ENCODE measurements around the gene NREP.

NREP gene

DNA sequence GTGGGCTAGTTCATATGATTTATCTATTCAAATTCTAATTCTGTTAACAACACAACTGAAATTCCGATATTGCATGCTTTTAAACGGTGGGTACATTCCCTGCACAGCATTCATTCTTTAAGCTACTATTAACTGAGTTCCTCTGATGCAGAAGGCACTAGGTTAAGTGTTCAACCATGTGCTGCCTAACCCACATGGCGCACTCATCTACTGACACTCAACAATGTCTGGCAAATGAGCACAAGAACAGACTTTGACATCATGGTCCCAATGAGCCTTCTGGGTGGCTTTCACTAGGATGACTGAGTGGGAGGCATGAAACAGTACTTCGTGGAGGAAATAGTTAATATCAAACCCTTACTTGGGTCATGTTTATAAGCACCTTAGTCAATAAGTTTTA is 10.2 kb downstream of the NREP start:
- Histone ChIP-seq H3K4me2 (ENCODE audit: low read length) (no peak overlapping the region), H3K23ac (ENCODE audit: low read length) (no peak overlapping the region), H2BK120ac (ENCODE audit: insufficient read depth, low read length, poor library complexity) (no peak overlapping the region), H2BK12ac (ENCODE audit: low read length) (no peak overlapping the region), H3K9me3 (ENCODE audit: insufficient read depth, low read depth, low read length) (no peaks in the 10 kb centered on the region), H4K8ac (ENCODE audit: low read depth, low read length) (no peak overlapping the region), H3K9ac (ENCODE audit: low read length) (no peak overlapping the region), H3K4ac (ENCODE audit: low read depth, low read length) (no peak overlapping the region), H2BK5ac (ENCODE audit: low read depth, low read length, poor library complexity) (no peak overlapping the region), H3K18ac (ENCODE audit: low read length) (no peak overlapping the region), H3K36me3 (ENCODE audit: control insufficient read depth in 1 of 2, insufficient read depth in 2 of 2, low read length in 2 of 2) (peaks cover 0 to 8% of the 10 kb centered on the region in 2 experiments), H4K12ac (ENCODE audit: low read depth, low read length) (no peak overlapping the region), H3K4me3 (ENCODE audit: low read depth, low read length) (no peak overlapping the region), H3K27ac (ENCODE audit: low read depth, low read length) (no peak overlapping the region), H3K79me1 (ENCODE audit: low read length) (peaks cover 3% of the 10 kb centered on the region), H3K4me1 (ENCODE audit: control insufficient read depth in 1 of 2, insufficient read depth in 2 of 2, low read length in 2 of 2) (peaks cover 0 to 6% of the 10 kb centered on the region in 2 experiments), H2AK5ac (ENCODE audit: low read length) (no peak overlapping the region), H4K91ac (ENCODE audit: low read depth, low read length) (no peak overlapping the region), H2AFZ (ENCODE audit: insufficient read depth, low read length, poor library complexity) (no peak overlapping the region), H3K14ac (ENCODE audit: low read length) (no peak overlapping the region), H3K27me3 (ENCODE audit: insufficient read depth, low read length) (no peaks in the 10 kb centered on the region), H3K79me2 (ENCODE audit: control insufficient read depth, insufficient read depth, low read length, poor library complexity) (no peaks in the 10 kb centered on the region)
- WGBS (ENCODE audit: extremely low coverage, insufficient coverage, insufficient read length): no CpG with 5 or more reads among the region's 4 CpGs
- DNase-seq: peak; percentile 61 to 80

DNA sequence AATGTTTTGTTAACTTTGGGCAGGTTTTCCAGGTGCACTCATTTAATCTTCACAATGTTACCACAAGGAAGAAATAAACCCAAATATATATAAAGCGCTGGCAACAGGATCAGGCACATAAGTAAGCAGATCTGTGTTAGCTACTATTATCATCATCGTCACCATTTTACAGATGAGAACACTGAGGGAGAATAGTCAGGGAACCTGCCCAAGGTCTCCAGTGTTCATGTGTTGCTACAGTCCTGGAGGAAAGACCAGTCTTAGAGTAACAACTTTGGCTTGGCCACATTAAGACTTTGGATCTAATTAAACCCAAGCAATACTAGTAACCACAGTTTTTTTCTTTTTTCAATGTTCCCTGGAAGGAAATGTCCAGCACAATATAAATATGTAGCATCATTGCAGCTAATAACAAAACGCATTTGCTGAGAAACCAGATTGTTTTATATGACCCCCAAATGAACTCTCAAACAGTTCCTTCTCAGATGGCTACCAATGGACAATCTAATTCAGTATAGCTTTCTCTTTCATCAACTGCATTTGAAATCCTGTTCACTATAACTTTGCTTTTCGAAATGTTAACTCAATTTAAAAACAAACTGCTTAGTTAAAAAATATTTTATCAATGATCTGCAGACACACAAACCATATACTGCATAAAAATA is 11.8 kb downstream of the NREP start:
- Histone ChIP-seq H3K4ac (ENCODE audit: low read depth, low read length) (no peak overlapping the region), H4K91ac (ENCODE audit: low read depth, low read length) (no peak overlapping the region), H3K4me1 (ENCODE audit: control insufficient read depth in 1 of 2, insufficient read depth in 2 of 2, low read length in 2 of 2) (peaks cover 0 to 6% of the 10 kb centered on the region in 2 experiments), H3K79me1 (ENCODE audit: low read length) (peaks cover 3% of the 10 kb centered on the region), H2AFZ (ENCODE audit: insufficient read depth, low read length, poor library complexity) (no peak overlapping the region), H3K79me2 (ENCODE audit: control insufficient read depth, insufficient read depth, low read length, poor library complexity) (no peaks in the 10 kb centered on the region), H3K23ac (ENCODE audit: low read length) (no peak overlapping the region), H3K9me3 (ENCODE audit: insufficient read depth, low read depth, low read length) (no peaks in the 10 kb centered on the region), H3K4me2 (ENCODE audit: low read length) (no peak overlapping the region), H2BK5ac (ENCODE audit: low read depth, low read length, poor library complexity) (no peak overlapping the region), H3K9ac (ENCODE audit: low read length) (no peak overlapping the region), H2BK120ac (ENCODE audit: insufficient read depth, low read length, poor library complexity) (no peak overlapping the region), H2BK12ac (ENCODE audit: low read length) (no peak overlapping the region), H2AK5ac (ENCODE audit: low read length) (no peak overlapping the region), H3K36me3 (ENCODE audit: control insufficient read depth in 1 of 2, insufficient read depth in 2 of 2, low read length in 2 of 2) (peaks cover 0 to 8% of the 10 kb centered on the region in 2 experiments), H3K27ac (ENCODE audit: low read depth, low read length) (no peak overlapping the region), H4K12ac (ENCODE audit: low read depth, low read length) (no peak overlapping the region), H3K18ac (ENCODE audit: low read length) (no peak overlapping the region), H3K27me3 (ENCODE audit: insufficient read depth, low read length) (no peaks in the 10 kb centered on the region), H3K4me3 (ENCODE audit: low read depth, low read length) (no peak overlapping the region), H3K14ac (ENCODE audit: low read length) (no peak overlapping the region), H4K8ac (ENCODE audit: low read depth, low read length) (no peak overlapping the region)
- DNase-seq: no peak
- no CpG with 5 or more reads among the region's 4 CpGs for WGBS (ENCODE audit: extremely low coverage, insufficient coverage, insufficient read length)

DNA sequence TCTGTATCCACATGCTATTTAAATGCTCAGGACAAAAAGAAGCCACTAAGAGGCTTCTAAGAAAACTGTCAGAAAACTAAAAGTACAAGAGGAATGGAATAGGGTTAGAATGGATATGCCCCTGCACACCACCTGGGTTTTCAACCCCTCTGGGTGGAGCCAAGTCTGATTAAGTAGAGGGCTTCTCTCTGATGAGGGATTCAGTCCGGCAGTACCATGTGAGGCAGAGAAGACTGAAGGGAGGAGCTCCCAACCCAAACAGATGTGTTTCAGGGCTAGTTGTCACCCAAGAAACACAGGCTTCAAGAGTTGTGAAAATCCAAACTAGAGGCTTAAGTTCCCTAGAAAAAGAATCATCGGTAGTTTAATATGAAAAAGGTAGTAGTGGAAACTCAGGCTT is 12.5 kb downstream of the NREP start:
- no peak for DNase-seq
- Histone ChIP-seq H4K8ac (ENCODE audit: low read depth, low read length) (no peak overlapping the region), H3K14ac (ENCODE audit: low read length) (no peak overlapping the region), H4K91ac (ENCODE audit: low read depth, low read length) (peak overlapping the region; percentile 35), H2AK5ac (ENCODE audit: low read length) (no peak overlapping the region), H4K12ac (ENCODE audit: low read depth, low read length) (no peak overlapping the region), H3K36me3 (ENCODE audit: control insufficient read depth in 1 of 2, insufficient read depth in 2 of 2, low read length in 2 of 2) (peaks cover 0 to 7% of the 10 kb centered on the region in 2 experiments), H3K4me1 (ENCODE audit: control insufficient read depth in 1 of 2, insufficient read depth in 2 of 2, low read length in 2 of 2) (peaks cover under 1 to 6% of the 10 kb centered on the region in 2 experiments), H2BK120ac (ENCODE audit: insufficient read depth, low read length, poor library complexity) (peak overlapping the region; percentile 36), H3K79me1 (ENCODE audit: low read length) (peaks cover 3% of the 10 kb centered on the region), H3K23ac (ENCODE audit: low read length) (no peak overlapping the region), H3K4me3 (ENCODE audit: low read depth, low read length) (no peak overlapping the region), H3K79me2 (ENCODE audit: control insufficient read depth, insufficient read depth, low read length, poor library complexity) (no peaks in the 10 kb centered on the region), H3K27ac (ENCODE audit: low read depth, low read length) (peak overlapping the region; percentile 61), H3K27me3 (ENCODE audit: insufficient read depth, low read length) (no peaks in the 10 kb centered on the region), H3K4ac (ENCODE audit: low read depth, low read length) (no peak overlapping the region), H2BK12ac (ENCODE audit: low read length) (no peak overlapping the region), H3K9me3 (ENCODE audit: insufficient read depth, low read depth, low read length) (no peaks in the 10 kb centered on the region), H3K4me2 (ENCODE audit: low read length) (peak overlapping the region; percentile 25), H3K18ac (ENCODE audit: low read length) (no peak overlapping the region), H2BK5ac (ENCODE audit: low read depth, low read length, poor library complexity) (peak overlapping the region; percentile 36), H2AFZ (ENCODE audit: insufficient read depth, low read length, poor library complexity) (no peak overlapping the region), H3K9ac (ENCODE audit: low read length) (no peak overlapping the region)
- no CpG with 5 or more reads among the region's 2 CpGs for WGBS (ENCODE audit: extremely low coverage, insufficient coverage, insufficient read length)

DNA sequence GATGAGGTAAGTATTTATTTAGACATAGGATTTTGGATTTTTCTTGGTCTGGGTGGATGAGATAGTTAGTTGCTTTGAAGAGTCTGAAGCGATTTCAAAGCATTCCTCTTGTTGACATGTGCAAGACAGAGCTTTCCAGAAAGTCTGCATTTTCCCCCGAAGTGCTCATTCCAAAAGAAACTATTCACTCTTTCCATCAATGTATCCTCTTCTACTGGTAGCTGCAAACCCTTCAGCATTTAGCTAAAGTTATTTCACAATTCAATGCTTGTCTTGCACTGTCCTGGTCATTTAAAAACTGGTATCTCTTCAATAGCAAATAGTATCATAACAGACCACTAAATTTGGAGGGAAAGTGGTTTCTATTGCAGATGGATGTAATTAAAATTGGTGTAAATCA is 13.0 kb downstream of the NREP start:
- H3K4me2 ChIP-seq (ENCODE audit: low read length): no peak overlapping the region
- H2BK5ac ChIP-seq (ENCODE audit: low read depth, low read length, poor library complexity): no peak overlapping the region
- no peaks in the 10 kb centered on the region for H3K27me3 ChIP-seq (ENCODE audit: insufficient read depth, low read length)
- H2BK12ac ChIP-seq (ENCODE audit: low read length): no peak overlapping the region
- peak; percentile 85 to 97 for DNase-seq
- no peak overlapping the region for H3K23ac ChIP-seq (ENCODE audit: low read length)
- H4K12ac ChIP-seq (ENCODE audit: low read depth, low read length): no peak overlapping the region
- WGBS (ENCODE audit: extremely low coverage, insufficient coverage, insufficient read length): no CpG with 5 or more reads among the region's 2 CpGs
- H3K4me3 ChIP-seq (ENCODE audit: low read depth, low read length): no peak overlapping the region
- no peak overlapping the region for H4K91ac ChIP-seq (ENCODE audit: low read depth, low read length)
- H3K9ac ChIP-seq (ENCODE audit: low read length): no peak overlapping the region
- H2AK5ac ChIP-seq (ENCODE audit: low read length): no peak overlapping the region
- no peak overlapping the region for H2AFZ ChIP-seq (ENCODE audit: insufficient read depth, low read length, poor library complexity)
- peaks cover 4 to 9% of the 10 kb centered on the region in 2 experiments for H3K4me1 ChIP-seq (ENCODE audit: control insufficient read depth in 1 of 2, insufficient read depth in 2 of 2, low read length in 2 of 2)
- peaks cover 3% of the 10 kb centered on the region for H3K79me1 ChIP-seq (ENCODE audit: low read length)
- no peaks in the 10 kb centered on the region for H3K9me3 ChIP-seq (ENCODE audit: insufficient read depth, low read depth, low read length)
- no peaks in the 10 kb centered on the region for H3K79me2 ChIP-seq (ENCODE audit: control insufficient read depth, insufficient read depth, low read length, poor library complexity)
- H3K4ac ChIP-seq (ENCODE audit: low read depth, low read length): no peak overlapping the region
- H3K14ac ChIP-seq (ENCODE audit: low read length): no peak overlapping the region
- no peak overlapping the region for H3K18ac ChIP-seq (ENCODE audit: low read length)
- H3K36me3 ChIP-seq (ENCODE audit: control insufficient read depth in 1 of 2, insufficient read depth in 2 of 2, low read length in 2 of 2): peaks cover 0 to 6% of the 10 kb centered on the region in 2 experiments
- H3K27ac ChIP-seq (ENCODE audit: low read depth, low read length): no peak overlapping the region
- no peak overlapping the region for H2BK120ac ChIP-seq (ENCODE audit: insufficient read depth, low read length, poor library complexity)
- no peak overlapping the region for H4K8ac ChIP-seq (ENCODE audit: low read depth, low read length)
